Measurements from ENCODE around the gene NAALADL1.

The NAALADL1 gene, protein sequence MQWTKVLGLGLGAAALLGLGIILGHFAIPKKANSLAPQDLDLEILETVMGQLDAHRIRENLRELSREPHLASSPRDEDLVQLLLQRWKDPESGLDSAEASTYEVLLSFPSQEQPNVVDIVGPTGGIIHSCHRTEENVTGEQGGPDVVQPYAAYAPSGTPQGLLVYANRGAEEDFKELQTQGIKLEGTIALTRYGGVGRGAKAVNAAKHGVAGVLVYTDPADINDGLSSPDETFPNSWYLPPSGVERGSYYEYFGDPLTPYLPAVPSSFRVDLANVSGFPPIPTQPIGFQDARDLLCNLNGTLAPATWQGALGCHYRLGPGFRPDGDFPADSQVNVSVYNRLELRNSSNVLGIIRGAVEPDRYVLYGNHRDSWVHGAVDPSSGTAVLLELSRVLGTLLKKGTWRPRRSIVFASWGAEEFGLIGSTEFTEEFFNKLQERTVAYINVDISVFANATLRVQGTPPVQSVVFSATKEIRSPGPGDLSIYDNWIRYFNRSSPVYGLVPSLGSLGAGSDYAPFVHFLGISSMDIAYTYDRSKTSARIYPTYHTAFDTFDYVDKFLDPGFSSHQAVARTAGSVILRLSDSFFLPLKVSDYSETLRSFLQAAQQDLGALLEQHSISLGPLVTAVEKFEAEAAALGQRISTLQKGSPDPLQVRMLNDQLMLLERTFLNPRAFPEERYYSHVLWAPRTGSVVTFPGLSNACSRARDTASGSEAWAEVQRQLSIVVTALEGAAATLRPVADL

DNA sequence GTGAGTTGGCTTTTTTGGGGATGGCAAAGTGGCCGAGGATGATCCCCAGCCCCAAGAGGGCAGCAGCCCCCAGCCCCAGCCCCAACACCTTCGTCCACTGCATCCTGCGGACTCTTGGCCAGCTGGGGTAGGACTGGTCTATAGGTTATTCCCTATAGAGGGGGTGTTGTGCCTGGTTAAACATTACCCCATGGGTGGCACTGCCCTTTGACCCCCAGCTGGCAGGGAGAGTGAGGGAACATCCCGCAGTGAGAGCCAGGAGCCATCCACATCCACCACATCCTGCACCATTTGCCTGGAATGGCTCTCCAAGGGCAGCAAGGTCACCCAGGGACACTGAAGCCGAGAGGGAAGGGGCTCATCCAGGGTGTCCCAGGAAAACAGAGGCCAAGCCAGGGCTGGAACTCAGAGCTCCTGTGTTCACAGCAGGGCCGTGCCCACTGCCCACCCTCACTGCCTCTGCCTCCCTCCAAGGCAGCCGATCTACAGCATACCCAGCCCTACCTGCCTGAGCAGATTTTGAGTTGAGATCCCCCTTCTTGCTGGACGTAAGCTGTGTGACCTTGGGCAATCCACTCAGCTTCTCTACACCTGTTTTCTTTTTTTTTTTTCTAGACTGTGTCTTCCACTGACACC lies at the start of gene NAALADL1:
TSS of gene NAALADL1 (minus strand) at position 135 of the 636 bp plus-strand sequence. CDS start at position 103, 32 bp downstream.
- DNase-seq (ENCODE audit: low spot score) = no peak

DNA sequence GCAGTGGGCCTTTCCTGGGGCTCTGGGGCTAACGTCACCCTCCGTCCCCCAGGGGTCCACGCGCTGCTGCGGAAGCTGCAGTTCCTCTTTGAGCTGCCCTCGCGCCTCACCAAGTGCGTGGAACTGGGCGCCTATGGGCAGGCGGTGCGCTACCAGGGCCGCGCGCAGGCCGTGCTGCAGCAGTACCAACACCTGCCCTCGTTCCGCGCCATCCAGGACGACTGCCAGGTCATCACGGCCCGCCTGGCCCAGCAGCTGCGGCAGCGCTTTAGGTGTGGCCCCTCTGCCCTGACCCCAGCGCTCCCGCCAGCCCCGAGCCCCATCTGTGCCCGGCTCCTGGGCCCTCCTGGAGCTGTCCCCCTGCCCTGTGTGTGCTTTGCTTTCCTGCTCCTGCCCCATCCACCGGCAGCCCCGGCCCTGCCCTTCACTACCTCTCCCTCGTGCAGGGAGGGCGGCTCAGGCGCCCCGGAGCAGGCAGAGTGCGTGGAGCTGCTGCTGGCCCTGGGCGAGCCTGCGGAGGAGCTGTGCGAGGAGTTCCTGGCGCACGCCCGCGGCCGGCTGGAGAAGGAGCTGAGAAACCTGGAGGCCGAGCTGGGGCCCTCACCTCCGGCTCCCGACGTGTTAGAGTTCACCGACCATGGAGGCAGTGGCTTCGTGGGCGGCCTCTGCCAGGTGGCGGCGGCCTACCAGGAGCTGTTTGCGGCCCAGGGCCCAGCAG lies 49.6 kb upstream of the NAALADL1 start:
- DNase-seq (ENCODE audit: low spot score) = no peak

DNA sequence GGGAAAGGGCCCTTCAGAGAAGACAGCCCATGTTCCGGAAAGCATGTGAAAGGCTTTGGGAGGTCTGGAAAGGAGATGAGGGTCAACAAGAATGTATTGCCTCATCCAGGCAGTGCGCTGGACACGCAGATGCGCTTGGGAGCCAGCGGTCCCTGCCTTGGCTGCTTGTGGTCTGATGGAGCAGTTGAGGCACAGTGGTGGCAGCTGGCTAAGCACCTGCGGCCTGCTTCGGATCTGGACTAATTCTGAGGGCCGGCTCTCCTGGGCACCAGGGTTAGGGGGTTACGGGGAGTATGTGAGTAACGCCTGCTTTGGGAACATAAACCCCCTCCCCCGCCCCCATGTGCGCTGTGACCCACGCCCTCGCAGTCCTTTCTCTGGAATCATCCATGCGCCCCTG lies 48.7 kb upstream of the NAALADL1 start:
- DNase-seq (ENCODE audit: low spot score) = no peak

DNA sequence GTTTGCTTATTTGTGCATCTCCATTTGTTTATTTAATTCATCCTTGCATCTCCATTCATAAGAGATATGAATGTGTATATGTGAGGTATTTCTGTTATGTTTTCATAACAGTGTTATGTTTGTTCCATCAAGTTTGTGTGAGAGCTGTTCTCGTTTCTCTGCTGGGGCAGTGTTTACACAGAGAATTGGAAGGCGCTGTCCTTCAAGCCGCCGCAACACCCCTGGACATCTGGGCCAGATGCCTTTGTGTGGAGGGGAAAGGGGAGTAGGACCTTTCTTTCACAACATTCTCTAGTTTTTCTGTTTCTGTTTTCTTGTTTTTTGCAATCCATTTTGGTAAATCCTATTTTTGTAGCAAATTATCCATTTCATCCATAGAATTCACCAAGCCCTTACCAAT lies 46.3 kb upstream of the NAALADL1 start:
- DNase-seq (ENCODE audit: low spot score) = no peak

DNA sequence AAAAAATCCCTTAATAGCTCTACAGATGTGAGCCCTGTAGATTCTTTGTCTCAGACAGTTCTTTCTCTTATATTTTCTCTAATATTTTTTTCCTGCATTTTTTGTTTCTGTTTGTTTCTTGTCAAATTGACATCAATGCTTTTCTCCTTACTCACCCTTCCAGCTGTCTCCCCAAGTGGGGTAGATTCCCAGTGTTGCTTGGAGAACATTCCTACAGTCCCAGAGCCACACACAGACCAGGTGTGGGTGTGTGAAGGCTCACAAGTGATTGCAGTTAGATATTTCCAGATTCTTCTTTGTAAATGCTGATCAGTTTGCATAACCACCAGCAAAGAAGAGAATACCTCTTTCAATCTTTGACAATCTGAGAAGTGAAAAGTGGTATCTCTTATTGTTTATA lies 45.1 kb upstream of the NAALADL1 start:
- no peak for DNase-seq (ENCODE audit: low spot score)

DNA sequence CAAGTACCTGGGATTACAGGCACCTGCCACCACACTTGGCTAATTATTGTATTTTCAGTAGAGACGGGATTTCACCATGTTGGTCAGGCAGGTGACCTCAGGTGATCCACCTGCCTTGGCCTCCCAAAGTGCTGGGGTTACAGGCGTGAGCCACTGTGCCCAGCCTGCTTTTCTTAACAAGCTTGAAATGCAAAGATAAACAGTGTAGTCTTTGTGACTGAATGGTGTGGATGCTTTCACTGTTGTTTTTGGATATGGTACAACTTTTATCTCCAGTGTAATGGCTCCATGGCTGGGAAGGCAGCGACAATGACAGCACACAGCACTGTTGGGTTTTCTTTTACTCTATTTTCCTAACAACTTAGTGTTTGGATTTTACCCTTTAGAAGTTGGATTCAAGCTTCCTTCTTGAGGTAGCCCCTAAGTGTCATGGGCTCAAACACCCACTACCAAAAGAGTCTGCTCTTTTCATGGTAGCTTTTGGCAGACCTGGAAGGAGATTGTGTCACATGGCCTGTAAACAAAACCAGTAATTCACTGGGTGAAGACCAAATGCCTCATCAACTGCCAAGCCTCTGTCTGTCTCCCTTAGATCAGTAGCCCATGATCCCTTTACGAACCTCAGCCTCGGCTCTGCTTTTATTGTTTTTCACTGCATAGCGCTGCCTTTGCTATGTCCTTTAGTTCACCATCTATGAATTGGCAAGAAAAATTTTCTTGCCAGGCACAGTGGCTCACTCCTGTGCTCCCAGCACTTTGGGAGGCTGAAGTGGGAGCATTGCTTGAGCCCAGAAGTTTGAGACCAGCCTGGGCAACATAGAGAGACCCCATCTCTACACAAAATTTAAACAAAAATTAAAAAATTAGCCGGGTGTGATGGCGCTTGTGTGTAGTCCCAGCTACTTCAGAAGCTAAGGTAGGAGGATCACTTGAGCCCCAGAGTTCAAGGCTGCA lies 44.1 kb upstream of the NAALADL1 start:
- DNase-seq (ENCODE audit: low spot score) = no peak

DNA sequence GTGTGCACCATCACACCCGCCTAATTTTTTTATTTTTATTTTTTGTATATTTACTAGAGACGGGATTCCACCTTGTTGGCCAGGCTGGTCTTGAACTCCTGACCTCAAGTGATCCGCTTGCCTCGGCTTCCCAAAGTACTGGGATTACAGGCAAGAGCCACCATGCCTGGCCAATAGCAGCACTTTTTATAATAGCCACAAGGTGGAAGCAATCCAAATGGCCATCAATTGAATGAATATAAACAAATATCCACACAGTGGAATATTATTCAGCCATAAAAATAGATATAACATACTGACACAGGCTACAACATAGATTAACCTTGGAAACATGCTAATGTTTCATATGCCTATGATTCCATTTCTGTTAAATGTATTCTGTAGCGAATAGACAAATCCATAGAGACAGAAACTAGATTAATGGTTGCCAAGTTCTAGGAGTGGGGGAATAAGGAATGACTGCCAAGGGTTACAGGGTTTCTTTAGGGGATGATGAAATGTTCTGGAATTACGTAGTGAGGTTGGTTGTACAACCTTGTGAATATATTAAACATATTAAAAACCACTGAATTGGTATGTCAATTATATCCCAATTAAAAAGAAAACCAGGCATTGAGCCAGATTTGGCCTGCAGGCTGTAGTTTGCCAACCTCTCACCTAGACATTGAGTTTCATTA lies 42.5 kb upstream of the NAALADL1 start:
- no peak for DNase-seq (ENCODE audit: low spot score)

DNA sequence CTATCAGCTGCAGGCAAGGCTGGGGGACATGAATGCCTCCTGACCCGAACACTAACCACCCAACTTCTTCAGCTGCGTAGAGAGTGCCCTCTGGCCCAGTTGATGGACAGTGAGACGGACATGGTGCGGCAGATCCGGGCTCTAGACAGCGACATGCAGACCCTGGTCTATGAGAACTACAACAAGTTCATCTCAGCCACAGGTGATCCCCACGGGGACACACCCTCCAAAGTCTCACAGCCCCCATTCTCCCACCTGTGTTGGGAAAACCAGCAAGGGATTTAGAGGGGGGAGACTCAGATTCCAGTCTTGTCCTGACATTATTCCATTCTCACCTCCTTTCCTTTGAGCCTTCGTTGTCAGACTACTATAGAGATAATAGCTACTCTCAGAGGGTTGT lies 38.6 kb upstream of the NAALADL1 start:
- no peak for DNase-seq (ENCODE audit: low spot score)

DNA sequence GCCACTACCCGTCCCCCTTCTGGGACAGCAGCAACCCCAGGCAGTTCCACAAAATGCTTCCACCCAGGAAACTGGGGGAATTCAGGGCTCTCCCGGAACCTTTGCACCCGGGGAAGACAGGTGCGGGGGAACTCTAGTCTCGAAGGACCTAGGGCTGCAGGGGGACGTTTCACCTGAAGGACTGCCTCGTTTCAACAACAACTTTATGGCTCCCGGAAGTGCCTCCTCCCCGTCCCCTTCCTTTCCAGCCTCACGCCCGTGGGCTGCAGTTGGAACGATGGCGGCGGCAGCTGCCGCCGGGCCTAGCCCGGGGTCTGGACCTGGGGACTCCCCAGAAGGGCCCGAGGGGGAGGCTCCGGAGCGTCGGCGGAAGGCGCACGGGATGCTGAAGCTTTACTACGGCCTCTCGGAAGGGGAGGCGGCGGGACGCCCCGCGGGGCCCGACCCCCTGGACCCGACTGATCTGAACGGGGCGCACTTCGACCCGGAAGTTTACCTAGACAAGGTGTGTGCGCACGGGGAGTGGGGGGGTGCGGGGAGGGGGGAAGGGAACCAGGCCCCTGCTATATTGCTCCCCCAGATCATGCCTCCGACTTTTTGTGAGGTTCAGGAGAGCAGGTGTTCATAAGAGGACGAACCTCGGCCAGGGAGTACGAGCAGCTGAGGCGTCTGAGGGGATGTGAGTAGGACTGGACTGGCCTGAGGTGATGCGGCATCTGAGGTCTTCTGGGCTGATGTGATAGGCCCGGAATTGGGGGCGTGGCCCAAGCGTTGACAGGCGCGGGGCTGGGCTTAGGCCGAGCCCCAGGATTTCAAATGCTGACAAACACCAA lies 37.8 kb upstream of the NAALADL1 start, which contains the start of gene VPS51:
TSS of gene VPS51 (plus strand) at position 241 of the 833 bp plus-strand sequence. CDS start at position 278, 37 bp downstream.
- DNase-seq (ENCODE audit: low spot score) = peak; percentile 96

DNA sequence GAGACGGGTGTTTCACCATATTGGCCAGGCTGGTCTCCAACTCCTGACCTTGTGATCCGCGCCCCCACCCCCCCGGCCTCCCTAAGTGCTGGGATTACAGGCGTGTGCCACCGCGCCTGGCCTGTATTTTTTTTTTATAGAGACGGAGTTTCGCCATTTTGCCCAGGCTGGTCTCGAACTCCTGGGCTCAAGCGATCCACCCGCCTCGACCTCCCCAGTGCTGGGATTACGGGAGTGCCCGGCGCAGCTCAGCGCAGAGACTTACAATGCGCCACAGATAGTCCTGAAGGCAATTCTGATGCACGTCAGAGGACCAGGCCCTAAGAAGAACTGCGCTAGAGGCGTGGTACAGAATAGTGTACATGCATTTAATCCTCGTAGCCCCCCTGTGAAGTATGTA lies 37.1 kb upstream of the NAALADL1 start:
- no peak for DNase-seq (ENCODE audit: low spot score)

DNA sequence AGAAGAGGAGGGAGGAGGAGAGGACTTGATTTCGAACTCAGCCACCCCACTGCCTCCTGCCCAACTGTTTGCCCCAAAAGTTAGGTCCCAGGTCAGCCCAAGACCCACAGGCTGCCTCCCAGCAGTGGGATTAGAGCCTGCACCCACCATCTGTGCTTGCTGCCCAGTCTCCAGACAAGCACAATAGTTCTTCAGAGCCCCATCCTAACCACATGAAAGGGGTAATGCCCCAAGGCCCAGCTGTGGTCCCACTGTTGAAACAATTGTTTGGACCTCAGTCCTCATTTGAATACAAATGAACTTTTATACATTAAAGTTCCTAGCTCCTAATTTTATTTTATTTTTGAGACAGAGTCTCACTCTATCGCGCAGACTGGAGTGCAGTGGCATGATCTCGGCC lies 32.3 kb upstream of the NAALADL1 start:
- DNase-seq (ENCODE audit: low spot score) = no peak

DNA sequence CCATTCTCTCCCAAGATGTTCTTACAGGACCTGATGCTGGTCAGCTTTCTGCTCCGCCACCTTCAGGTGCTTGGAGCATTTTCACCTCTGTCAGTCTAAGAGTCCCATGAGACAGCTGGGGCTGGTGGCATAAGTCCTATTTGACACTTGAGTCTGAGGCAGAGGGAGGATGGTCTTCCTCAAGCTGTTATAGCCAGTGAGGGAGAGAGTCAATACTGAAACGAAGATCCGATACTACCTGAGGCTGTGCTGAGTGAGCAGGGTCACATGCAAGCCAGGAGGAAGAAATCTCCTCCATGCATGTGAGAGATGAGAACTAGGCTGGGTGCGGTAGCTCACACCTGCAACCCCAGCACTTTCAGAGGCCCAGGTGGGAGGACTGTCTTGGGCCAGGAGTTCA lies 31.3 kb upstream of the NAALADL1 start:
- no peak for DNase-seq (ENCODE audit: low spot score)

DNA sequence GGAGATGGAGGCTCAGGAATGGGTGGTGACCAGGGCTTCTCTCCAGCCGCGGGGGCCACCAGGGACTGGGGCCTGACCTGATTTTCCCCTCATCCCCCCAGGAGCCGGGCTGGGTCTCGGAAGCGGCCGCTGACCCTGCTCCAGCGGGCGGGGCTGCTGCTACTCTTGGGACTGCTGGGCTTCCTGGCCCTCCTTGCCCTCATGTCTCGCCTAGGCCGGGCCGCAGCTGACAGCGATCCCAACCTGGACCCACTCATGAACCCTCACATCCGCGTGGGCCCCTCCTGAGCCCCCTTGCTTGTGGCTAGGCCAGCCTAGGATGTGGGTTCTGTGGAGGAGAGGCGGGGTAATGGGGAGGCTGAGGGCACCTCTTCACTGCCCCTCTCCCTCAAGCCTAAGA lies 29.5 kb upstream of the NAALADL1 start:
- DNase-seq (ENCODE audit: low spot score) = no peak

DNA sequence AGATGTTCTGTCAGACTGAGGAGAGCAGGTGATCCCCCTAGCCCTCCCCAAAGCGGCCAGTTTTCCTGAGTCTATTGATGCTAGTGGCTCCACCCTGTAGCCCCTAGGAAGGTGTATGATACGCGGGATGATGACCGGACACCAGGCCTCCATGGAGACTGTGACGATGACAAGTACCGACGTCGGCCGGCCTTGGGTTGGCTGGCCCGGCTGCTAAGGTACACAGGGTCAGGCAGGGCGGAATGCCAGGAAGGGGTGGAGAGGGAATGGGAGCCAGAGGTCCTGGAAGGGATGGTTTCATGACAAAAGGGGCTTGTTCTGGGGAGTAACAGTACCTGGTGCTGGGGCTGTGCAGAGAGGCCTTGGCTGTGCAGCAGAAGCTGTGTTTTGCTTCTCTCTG lies 28.9 kb upstream of the NAALADL1 start:
- DNase-seq (ENCODE audit: low spot score) = no peak

DNA sequence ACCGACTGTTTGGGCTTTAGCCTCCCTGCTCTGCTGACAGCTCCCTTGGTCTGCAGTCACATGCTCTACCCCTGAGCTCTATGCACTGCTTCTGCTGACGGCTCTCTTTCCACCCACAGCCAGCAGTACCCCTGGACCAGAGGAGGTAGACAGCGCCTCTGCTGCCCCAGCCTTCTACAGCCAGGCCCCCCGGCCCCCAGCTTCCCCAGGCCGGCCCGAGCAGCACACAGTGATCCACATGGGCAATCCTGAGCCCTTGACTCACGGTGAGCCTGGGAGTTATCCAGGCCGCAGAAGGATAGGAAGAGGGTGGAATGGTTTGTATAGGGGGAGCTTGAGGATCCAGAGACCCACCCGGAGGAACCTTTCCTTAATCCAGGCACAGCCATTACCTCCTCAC lies 28.5 kb upstream of the NAALADL1 start:
- DNase-seq (ENCODE audit: low spot score) = no peak

DNA sequence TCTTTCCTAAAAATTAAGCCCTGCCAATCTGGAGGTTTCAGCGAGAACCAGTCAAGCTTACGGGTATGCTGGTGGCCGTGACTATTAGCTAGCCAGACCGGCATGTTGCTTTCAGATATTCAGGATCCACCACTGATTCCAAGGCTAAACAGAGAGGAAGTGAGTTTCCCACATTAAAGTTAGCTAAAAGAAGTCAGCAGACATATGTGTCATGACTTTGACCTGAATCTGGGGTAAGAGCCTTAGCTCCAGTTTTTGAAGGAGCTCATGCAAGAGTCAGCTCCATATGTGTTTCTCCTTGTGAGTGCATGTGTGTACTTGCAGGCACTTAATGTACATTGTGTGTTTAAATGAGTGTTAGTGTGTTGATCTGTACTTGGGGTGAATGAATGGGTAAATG lies 27.1 kb upstream of the NAALADL1 start:
- no peak for DNase-seq (ENCODE audit: low spot score)

DNA sequence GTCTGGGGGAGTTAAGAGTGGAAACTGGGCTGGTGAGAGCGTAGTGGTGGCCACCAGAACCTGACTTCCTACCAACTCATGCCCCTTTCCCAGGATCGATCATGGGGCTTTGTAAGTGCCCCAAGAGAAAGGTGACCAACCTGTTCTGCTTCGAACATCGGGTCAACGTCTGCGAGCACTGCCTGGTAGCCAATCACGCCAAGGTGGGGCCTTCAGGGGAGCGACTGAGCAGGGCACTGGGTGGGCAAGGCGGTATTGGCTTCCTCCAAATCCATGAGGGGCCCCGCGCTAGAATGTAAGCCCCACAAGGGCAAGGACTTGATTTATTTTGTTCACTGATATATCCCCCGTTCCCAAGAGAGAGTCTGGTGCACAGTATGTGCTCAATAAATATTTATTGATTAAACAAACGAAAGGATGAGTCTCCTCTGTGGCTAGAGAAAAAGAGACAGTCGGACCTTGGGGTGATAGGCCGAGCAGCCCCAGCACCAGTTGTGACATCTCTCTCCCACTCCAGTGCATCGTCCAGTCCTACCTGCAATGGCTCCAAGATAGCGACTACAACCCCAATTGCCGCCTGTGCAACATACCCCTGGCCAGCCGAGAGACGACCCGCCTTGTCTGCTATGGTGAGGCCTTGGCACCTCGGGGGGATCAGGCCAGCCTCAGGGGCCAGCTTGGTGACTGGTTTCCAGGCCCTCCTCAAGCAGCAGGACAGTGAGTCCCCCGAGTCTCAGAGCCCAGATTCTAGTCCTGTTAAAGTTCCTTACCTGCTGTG lies 26.4 kb upstream of the NAALADL1 start:
- no peak for DNase-seq (ENCODE audit: low spot score)

DNA sequence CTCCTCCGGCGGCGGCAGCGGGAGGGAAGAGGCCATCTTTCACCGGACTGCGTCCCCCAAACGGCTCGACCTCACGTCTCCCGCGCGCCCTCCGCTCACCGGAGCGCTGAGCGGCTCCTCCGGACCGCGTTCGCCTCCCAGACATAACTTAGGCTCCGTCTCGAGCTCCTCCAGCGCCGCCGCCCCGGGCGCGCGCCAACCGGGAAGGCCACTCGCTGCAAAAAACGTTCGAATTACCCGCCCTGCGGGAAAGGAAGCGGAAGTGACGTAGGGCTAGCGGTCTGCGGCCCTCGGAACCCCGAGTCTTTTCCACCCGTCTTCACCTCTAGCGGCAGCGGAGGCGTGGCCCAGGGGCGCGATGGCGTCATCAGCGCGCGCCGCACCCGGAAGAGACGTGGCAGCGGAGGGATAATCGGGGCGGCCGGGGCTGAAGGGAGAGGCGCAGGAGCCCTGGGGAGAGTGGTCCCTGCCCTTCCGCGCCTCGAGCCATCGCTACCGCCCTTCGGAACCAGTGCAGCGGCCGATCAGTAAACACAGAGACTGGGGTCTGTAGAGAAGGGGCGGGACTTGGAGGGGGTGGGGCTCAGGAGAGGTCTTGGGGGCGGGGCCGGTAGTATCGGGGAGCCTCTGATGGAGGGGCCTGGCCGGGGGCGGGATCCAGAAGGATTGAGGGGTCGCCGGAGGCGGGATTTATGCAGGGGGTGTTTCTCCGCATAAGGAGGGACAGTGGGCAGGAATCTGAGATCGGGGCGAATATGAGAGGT lies 25.7 kb upstream of the NAALADL1 start, which contains the start of the genes CDCA5 and ZFPL1:
TSS of gene CDCA5 (minus strand) at position 207 of the 764 bp plus-strand sequence. CDS start at position 145, 62 bp downstream.
TSS of gene ZFPL1 (plus strand) at position 389 of the 764 bp plus-strand sequence. CDS start 477 bp downstream, outside the sequence.
- DNase-seq (ENCODE audit: low spot score) = peak; percentile 96
